ENCODE measurements around the gene UBE3A. TPM values are rescaled to one million over a fixed set of nuclear protein-coding genes. Genes with fewer than 3 reads are reported as not detected.

The UBE3A gene
- total and polyA plus RNA-seq, 9 of the 15 experiments (the other 6 are each of a cell fraction or from before 2014, with no cell fraction given) = 29.3 to 103 (median 60.2) TPM

GRCh38 chr15:25446076-25446475, 7.3 kb upstream of the UBE3A start:
- H3K9ac ChIP-seq (ENCODE audit: insufficient read depth in 1 of 2, low read depth in 2 of 2, low read length in 2 of 2) = no peak overlapping the region
- no peaks in the 10 kb centered on the region for H3K79me2 ChIP-seq (ENCODE audit: control insufficient read depth, insufficient read depth, low read length)
- ATAC-seq (no peak), FAIRE-seq (no peak), DNase-seq (ENCODE audit: extremely low read depth in 1 of 4, low spot score in 3 of 4) (no peak)
- H4K20me1 ChIP-seq (replicated peaks; ENCODE audit: control insufficient read depth, insufficient read depth, low read length) = no peaks in the 10 kb centered on the region
- no peaks in the 10 kb centered on the region for H3K27me3 ChIP-seq (ENCODE audit: control insufficient read depth in 2 of 2, insufficient read depth in 2 of 2, low read length in 2 of 2)
- BruUV-seq (replicated peaks) = no TSS peak
- TF ChIP-seq ILF3 (IDR thresholded peaks at IDR 0.05; ENCODE audit: borderline replicate concordance) (no peak), VEZF1 (CRISPR knock-in tag; IDR thresholded peaks at IDR 0.05) (no peak), IRF2 (CRISPR knock-in tag; IDR thresholded peaks at IDR 0.05) (no peak)
- H3K9me3 ChIP-seq (replicated peaks; ENCODE audit: control insufficient read depth, insufficient read depth, low read depth, low read length) = 0 out of 2 replicates have a peak, but pooled peaks cover under 1% of the 10 kb centered on the region
- in situ Hi-C loops (cut with MboI) = no loop called here
- ChIA-PET CTCF (ENCODE audit: low intra/inter-chr PET ratio) (no interaction called here), POLR2A (no interaction called here)
- intact Hi-C loops (cut with micrococcal nuclease) = no loop called here
- 3% methylated on average over 3 of the region's 3 CpGs for whole genome bisulfite sequencing (ENCODE audit: insufficient coverage, low coverage, missing lambda C conversion rate)
- H3K27ac ChIP-seq (ENCODE audit: extremely low read depth, low read depth, low read length) = no peak overlapping the region
- H2AFZ ChIP-seq (ENCODE audit: low read depth, low read length) = no peak overlapping the region
- no peak overlapping the region for H3K4me2 ChIP-seq (ENCODE audit: insufficient read depth, low read length)
- no peak overlapping the region for H3K4me3 ChIP-seq
- no peaks in the 10 kb centered on the region for H3K36me3 ChIP-seq (ENCODE audit: control insufficient read depth, insufficient read depth, low read length)
- no peaks in the 10 kb centered on the region for H3K4me1 ChIP-seq (replicated peaks in 1 of 2; ENCODE audit: control insufficient read depth in 2 of 2, insufficient read depth in 2 of 2, low read length in 2 of 2)
- H3K9me1 ChIP-seq (ENCODE audit: control insufficient read depth, insufficient read depth, low read length) = no peaks in the 10 kb centered on the region

- CTCF ChIA-PET (ENCODE audit: low intra/inter-chr PET ratio) = no interaction called here
- Histone ChIP-seq H3K27me3 (ENCODE audit: control insufficient read depth in 2 of 2, insufficient read depth in 2 of 2, low read length in 2 of 2) (no peaks in the 10 kb centered on the region), H3K4me1 (replicated peaks in 1 of 2; ENCODE audit: control insufficient read depth in 2 of 2, insufficient read depth in 2 of 2, low read length in 2 of 2) (no peaks in the 10 kb centered on the region), H3K9ac (ENCODE audit: insufficient read depth in 1 of 2, low read depth in 2 of 2, low read length in 2 of 2) (no peak overlapping the region), H3K4me2 (ENCODE audit: insufficient read depth, low read length) (no peak overlapping the region), H3K27ac (ENCODE audit: extremely low read depth, low read depth, low read length) (no peak overlapping the region), H3K79me2 (ENCODE audit: control insufficient read depth, insufficient read depth, low read length) (no peaks in the 10 kb centered on the region), H2AFZ (ENCODE audit: low read depth, low read length) (no peak overlapping the region), H4K20me1 (replicated peaks; ENCODE audit: control insufficient read depth, insufficient read depth, low read length) (no peaks in the 10 kb centered on the region), H3K9me1 (ENCODE audit: control insufficient read depth, insufficient read depth, low read length) (no peaks in the 10 kb centered on the region), H3K4me3 (no peak overlapping the region), H3K36me3 (ENCODE audit: control insufficient read depth, insufficient read depth, low read length) (no peaks in the 10 kb centered on the region), H3K9me3 (replicated peaks; ENCODE audit: control insufficient read depth, insufficient read depth, low read depth, low read length) (no peaks in the 10 kb centered on the region)
- in situ Hi-C loops (cut with MboI) = no loop called here
- DNase-seq (ENCODE audit: extremely low read depth in 1 of 4, low spot score in 3 of 4) = no peak
- ATAC-seq = no peak
- FAIRE-seq = no peak
- no TSS peak for BruUV-seq (replicated peaks)
- WGBS (ENCODE audit: insufficient coverage, low coverage, missing lambda C conversion rate) = 10% methylated on average over 4 of the region's 4 CpGs
- POLR2A ChIA-PET = interaction anchor here (0.7 kb wide), 1 partner anchor 14 kb away, joined by 3 read pairs; no protein-coding TSS in a partner anchor
- intact Hi-C loops (cut with micrococcal nuclease) = no loop called here
- TF ChIP-seq CUX1 (CRISPR knock-in tag; IDR thresholded peaks at IDR 0.05) (no peak), KDM1A (IDR thresholded peaks at IDR 0.05) (no peak), ZNF143 (CRISPR knock-in tag; IDR thresholded peaks at IDR 0.05) (no peak), FOXK1 (CRISPR knock-in tag; IDR thresholded peaks at IDR 0.05; ENCODE audit: borderline replicate concordance) (no peak), COPS2 (conservative IDR thresholded peaks at IDR 0.05) (no peak), ETV5 (CRISPR knock-in tag; IDR thresholded peaks at IDR 0.05; ENCODE audit: low read depth) (no peak), SMC3 (conservative IDR thresholded peaks at IDR 0.05; ENCODE audit: insufficient read depth, low read depth, low read length) (no peak)
Observed at GRCh38 chr15:25445412-25445811, 6.6 kb upstream of the UBE3A start.
